ENCODE data around the gene PEF1.

DNA sequence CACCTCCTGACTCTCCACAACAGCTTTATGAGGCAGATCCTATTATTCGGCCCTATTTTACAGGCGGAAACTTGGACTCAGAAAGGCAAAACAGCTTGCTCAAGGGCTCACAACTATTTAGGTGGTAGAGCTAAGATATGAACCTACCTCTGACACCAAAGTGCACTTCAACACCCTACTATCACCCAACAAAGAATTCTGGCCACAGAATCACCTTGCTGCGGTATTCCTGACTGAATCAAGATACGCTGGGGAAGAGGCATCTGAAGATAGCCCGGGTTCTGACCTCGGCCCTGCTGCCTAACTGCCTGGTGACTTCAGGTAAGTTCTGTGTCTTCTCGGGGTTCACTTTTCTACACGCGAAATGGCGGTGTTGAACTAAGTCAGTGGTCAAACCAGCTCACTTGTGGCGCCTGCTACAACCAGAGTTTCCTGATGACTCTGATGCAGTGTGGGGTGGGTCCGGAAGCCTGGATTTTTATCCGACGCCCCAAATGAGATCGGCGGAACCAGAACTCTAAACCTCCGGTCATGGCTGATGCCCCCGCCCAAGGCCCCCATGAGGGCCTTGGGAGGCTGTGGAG, 608 bp downstream of the PEF1 start:
- TF ChIP-seq, protein P1, sequence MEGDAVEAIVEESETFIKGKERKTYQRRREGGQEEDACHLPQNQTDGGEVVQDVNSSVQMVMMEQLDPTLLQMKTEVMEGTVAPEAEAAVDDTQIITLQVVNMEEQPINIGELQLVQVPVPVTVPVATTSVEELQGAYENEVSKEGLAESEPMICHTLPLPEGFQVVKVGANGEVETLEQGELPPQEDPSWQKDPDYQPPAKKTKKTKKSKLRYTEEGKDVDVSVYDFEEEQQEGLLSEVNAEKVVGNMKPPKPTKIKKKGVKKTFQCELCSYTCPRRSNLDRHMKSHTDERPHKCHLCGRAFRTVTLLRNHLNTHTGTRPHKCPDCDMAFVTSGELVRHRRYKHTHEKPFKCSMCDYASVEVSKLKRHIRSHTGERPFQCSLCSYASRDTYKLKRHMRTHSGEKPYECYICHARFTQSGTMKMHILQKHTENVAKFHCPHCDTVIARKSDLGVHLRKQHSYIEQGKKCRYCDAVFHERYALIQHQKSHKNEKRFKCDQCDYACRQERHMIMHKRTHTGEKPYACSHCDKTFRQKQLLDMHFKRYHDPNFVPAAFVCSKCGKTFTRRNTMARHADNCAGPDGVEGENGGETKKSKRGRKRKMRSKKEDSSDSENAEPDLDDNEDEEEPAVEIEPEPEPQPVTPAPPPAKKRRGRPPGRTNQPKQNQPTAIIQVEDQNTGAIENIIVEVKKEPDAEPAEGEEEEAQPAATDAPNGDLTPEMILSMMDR (conservative IDR thresholded peaks at IDR 0.05; ENCODE audit: low read depth, low read length), result no peak
- no peak for TF ChIP-seq EZH2 (IDR thresholded peaks at IDR 0.05; ENCODE audit: borderline replicate concordance, low read depth, low read length, poor library complexity, severe bottlenecking)

All from A673 (cell line).